SK-N-SH treated with all-trans-retinoic acid at 6 μM for 48 hours (cell line): ENCODE data around the gene ALG3.

Experiments used
- ATAC-seq: fragments of 200-7000 bp; cut with Tn5 transposase; 3 replicates; pipeline ENCODE4 v1.9.1; 2020; ENCODE audit warnings: mild to moderate bottlenecking, moderate library complexity
- BACH2 ChIP-seq: fragments of 250-450 bp; sonication (Bioruptor Pico); IDR thresholded peaks from 2 replicates; pipeline ENCODE4 v1.9.0; 2021; ENCODE audit warnings: mild to moderate bottlenecking, borderline replicate concordance
- CSDC2 ChIP-seq: fragments of 250-450 bp; sonication (Bioruptor Pico); IDR thresholded peaks from 2 replicates; pipeline ENCODE4 v1.5.0; 2020; ENCODE audit warnings: mild to moderate bottlenecking, moderate library complexity
- ESRRG ChIP-seq: fragments of 250-450 bp; sonication (Bioruptor Pico); IDR thresholded peaks from 2 replicates; pipeline ENCODE4 v1.6.1; 2021; ENCODE audit warnings: mild to moderate bottlenecking
- GLIS3 ChIP-seq: fragments of 250-450 bp; sonication (Bioruptor Pico); IDR thresholded peaks from 2 replicates; pipeline ENCODE4 v1.5.0; 2020; ENCODE audit warnings: mild to moderate bottlenecking, moderate library complexity
- ISL1 ChIP-seq: fragments of 250-450 bp; sonication (Bioruptor Pico); IDR thresholded peaks from 2 replicates; pipeline ENCODE4 v2.1.2; 2022; ENCODE audit warnings: mild to moderate bottlenecking, moderate library complexity
- OSR1 ChIP-seq: fragments of 250-450 bp; sonication (Bioruptor Pico); IDR thresholded peaks from 2 replicates; pipeline ENCODE4 v1.8.0; 2022; ENCODE audit warnings: moderate library complexity, mild to moderate bottlenecking, inconsistent platforms
- PPARA ChIP-seq: fragments of 250-450 bp; sonication (Bioruptor Pico); IDR thresholded peaks from 2 replicates; pipeline ENCODE4 v1.5.0; 2020; ENCODE audit warnings: mild to moderate bottlenecking, borderline replicate concordance
- RARB ChIP-seq: fragments of 250-450 bp; sonication (Bioruptor Pico); IDR thresholded peaks from 2 replicates; pipeline ENCODE4 v1.8.0; 2021; ENCODE audit warnings: mild to moderate bottlenecking, moderate library complexity
- SNAI2 ChIP-seq: fragments of 250-450 bp; sonication (Bioruptor Pico); IDR thresholded peaks from 2 replicates; pipeline ENCODE4 v1.5.0; 2020; ENCODE audit warnings: mild to moderate bottlenecking, moderate library complexity
- TCF4 ChIP-seq: fragments of 250-450 bp; sonication (Bioruptor Pico); IDR thresholded peaks from 2 replicates; pipeline ENCODE4 v1.8.0; 2021; ENCODE audit warnings: mild to moderate bottlenecking, moderate library complexity, borderline replicate concordance
- TOX ChIP-seq: fragments of 250-450 bp; sonication (Bioruptor Pico); IDR thresholded peaks from 2 replicates; pipeline ENCODE4 v1.8.0; 2021; ENCODE audit warnings: mild to moderate bottlenecking, moderate library complexity, borderline replicate concordance
- ZFP3 ChIP-seq: fragments of 250-450 bp; sonication (Bioruptor Pico); IDR thresholded peaks from 2 replicates; pipeline ENCODE4 v1.5.0; 2020; ENCODE audit warnings: mild to moderate bottlenecking, moderate library complexity
- ZNF70 ChIP-seq: fragments of 450-650 bp; formaldehyde crosslinking; IDR thresholded peaks from 2 replicates; pipeline ENCODE4 v1.5.0; 2020; ENCODE audit warnings: mild to moderate bottlenecking, moderate library complexity
- TF ChIP-seq, protein P1 (sequence below): fragments of 250-450 bp; sonication (Bioruptor Pico); IDR thresholded peaks from 2 replicates; pipeline ENCODE4 v1.8.0; 2020; ENCODE audit warnings: mild to moderate bottlenecking, moderate library complexity, borderline replicate concordance
- TF ChIP-seq, protein P2 (sequence below): fragments of 250-450 bp; sonication (Bioruptor Pico); IDR thresholded peaks from 2 replicates; pipeline ENCODE4 v1.5.1; 2020; ENCODE audit warnings: low read depth, mild to moderate bottlenecking, moderate library complexity
- TF ChIP-seq, protein P3 (sequence below): fragments of 250-450 bp; sonication (Bioruptor Pico); IDR thresholded peaks from 2 replicates; pipeline ENCODE4 v1.5.1; 2021; ENCODE audit warnings: mild to moderate bottlenecking, moderate library complexity
- TF ChIP-seq, protein P4 (sequence below): fragments of 250-450 bp; sonication (Bioruptor Pico); IDR thresholded peaks from 2 replicates; pipeline ENCODE4 v1.8.0; 2021; ENCODE audit warnings: low read depth, mild to moderate bottlenecking, moderate library complexity, borderline replicate concordance
- TF ChIP-seq, protein P5 (sequence below): fragments of 250-450 bp; sonication (Bioruptor Pico); IDR thresholded peaks from 2 replicates; pipeline ENCODE4 v1.5.0; 2020; ENCODE audit warnings: mild to moderate bottlenecking, moderate library complexity

The ALG3 gene

DNA sequence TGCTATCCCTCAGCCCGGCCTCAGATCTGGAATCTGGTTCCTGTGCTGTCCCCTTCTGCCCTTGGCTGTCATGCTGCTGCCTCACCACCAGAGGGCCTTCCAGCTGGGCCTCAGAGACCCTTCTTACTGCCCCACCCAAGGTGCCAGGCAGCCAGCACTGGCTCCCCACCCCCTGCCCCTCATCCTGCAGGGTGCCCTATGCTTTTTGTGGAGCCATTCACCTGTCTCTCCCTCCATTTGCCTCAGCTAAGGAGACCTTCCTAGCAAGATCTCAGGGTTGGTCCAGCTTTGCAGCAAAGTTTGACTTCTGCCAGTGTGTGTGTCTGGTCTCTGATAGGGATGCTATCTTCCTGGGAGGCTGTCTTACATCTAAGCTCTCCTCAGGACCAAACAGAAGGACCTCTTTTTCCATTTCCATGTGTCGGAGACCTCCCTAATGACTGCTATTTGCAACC lies 21.3 kb downstream of the ALG3 start:
- ATAC-seq: peak; percentile 62
- TF ChIP-seq, protein P1, sequence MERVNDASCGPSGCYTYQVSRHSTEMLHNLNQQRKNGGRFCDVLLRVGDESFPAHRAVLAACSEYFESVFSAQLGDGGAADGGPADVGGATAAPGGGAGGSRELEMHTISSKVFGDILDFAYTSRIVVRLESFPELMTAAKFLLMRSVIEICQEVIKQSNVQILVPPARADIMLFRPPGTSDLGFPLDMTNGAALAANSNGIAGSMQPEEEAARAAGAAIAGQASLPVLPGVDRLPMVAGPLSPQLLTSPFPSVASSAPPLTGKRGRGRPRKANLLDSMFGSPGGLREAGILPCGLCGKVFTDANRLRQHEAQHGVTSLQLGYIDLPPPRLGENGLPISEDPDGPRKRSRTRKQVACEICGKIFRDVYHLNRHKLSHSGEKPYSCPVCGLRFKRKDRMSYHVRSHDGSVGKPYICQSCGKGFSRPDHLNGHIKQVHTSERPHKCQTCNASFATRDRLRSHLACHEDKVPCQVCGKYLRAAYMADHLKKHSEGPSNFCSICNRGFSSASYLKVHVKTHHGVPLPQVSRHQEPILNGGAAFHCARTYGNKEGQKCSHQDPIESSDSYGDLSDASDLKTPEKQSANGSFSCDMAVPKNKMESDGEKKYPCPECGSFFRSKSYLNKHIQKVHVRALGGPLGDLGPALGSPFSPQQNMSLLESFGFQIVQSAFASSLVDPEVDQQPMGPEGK: no peak
- no peak for TF ChIP-seq SNAI2 (CRISPR knock-in tag)
- no peak for TF ChIP-seq PPARA (CRISPR knock-in tag)
- TF ChIP-seq, protein P2, sequence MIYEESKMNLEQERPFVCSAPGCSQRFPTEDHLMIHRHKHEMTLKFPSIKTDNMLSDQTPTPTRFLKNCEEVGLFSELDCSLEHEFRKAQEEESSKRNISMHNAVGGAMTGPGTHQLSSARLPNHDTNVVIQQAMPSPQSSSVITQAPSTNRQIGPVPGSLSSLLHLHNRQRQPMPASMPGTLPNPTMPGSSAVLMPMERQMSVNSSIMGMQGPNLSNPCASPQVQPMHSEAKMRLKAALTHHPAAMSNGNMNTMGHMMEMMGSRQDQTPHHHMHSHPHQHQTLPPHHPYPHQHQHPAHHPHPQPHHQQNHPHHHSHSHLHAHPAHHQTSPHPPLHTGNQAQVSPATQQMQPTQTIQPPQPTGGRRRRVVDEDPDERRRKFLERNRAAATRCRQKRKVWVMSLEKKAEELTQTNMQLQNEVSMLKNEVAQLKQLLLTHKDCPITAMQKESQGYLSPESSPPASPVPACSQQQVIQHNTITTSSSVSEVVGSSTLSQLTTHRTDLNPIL (CRISPR knock-in tag): no peak
- TF ChIP-seq CSDC2 (CRISPR knock-in tag): no peak
- TF ChIP-seq ZNF70 (CRISPR knock-in tag): no peak

DNA sequence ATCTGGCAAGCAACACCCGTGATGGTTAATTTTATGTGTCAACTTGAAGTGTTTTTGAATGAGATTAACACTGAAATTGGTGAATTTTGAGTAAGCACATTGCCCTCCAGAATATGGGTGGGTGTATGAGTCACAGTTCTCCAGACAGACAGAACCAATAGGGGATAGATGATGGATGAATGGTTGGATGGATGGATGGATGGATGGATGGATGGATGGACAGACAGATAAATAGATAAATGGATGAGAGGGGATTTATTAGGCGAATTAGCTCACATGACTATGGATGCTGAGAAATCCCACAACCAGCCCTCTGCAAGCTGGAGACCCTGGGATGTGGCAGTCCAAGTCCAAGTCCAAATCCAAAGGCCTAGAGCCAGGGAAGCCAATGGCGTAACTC lies 24.8 kb downstream of the ALG3 start:
- no peak for ATAC-seq

More for the DNA sequence above, 24.8 kb downstream of the ALG3 start:
- TF ChIP-seq PPARA (CRISPR knock-in tag): no peak
- TF ChIP-seq ISL1 (CRISPR knock-in tag): no peak
- no peak for TF ChIP-seq RARB (CRISPR knock-in tag)
- TF ChIP-seq ZFP3 (CRISPR knock-in tag): no peak
- TF ChIP-seq, protein P2 (CRISPR knock-in tag): no peak
- TF ChIP-seq, protein P3, sequence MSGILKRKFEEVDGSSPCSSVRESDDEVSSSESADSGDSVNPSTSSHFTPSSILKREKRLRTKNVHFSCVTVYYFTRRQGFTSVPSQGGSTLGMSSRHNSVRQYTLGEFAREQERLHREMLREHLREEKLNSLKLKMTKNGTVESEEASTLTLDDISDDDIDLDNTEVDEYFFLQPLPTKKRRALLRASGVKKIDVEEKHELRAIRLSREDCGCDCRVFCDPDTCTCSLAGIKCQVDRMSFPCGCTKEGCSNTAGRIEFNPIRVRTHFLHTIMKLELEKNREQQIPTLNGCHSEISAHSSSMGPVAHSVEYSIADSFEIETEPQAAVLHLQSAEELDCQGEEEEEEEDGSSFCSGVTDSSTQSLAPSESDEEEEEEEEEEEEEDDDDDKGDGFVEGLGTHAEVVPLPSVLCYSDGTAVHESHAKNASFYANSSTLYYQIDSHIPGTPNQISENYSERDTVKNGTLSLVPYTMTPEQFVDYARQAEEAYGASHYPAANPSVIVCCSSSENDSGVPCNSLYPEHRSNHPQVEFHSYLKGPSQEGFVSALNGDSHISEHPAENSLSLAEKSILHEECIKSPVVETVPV: no peak
- TF ChIP-seq, protein P4, sequence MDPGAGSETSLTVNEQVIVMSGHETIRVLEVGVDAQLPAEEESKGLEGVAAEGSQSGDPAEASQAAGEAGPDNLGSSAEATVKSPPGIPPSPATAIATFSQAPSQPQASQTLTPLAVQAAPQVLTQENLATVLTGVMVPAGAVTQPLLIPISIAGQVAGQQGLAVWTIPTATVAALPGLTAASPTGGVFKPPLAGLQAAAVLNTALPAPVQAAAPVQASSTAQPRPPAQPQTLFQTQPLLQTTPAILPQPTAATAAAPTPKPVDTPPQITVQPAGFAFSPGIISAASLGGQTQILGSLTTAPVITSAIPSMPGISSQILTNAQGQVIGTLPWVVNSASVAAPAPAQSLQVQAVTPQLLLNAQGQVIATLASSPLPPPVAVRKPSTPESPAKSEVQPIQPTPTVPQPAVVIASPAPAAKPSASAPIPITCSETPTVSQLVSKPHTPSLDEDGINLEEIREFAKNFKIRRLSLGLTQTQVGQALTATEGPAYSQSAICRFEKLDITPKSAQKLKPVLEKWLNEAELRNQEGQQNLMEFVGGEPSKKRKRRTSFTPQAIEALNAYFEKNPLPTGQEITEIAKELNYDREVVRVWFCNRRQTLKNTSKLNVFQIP (CRISPR knock-in tag): no peak
- TF ChIP-seq TOX (CRISPR knock-in tag): no peak
- no peak for TF ChIP-seq ESRRG
- TF ChIP-seq BACH2 (CRISPR knock-in tag): no peak
- no peak for TF ChIP-seq TCF4 (CRISPR knock-in tag)
- no peak for TF ChIP-seq OSR1 (CRISPR knock-in tag)
- TF ChIP-seq, protein P5, sequence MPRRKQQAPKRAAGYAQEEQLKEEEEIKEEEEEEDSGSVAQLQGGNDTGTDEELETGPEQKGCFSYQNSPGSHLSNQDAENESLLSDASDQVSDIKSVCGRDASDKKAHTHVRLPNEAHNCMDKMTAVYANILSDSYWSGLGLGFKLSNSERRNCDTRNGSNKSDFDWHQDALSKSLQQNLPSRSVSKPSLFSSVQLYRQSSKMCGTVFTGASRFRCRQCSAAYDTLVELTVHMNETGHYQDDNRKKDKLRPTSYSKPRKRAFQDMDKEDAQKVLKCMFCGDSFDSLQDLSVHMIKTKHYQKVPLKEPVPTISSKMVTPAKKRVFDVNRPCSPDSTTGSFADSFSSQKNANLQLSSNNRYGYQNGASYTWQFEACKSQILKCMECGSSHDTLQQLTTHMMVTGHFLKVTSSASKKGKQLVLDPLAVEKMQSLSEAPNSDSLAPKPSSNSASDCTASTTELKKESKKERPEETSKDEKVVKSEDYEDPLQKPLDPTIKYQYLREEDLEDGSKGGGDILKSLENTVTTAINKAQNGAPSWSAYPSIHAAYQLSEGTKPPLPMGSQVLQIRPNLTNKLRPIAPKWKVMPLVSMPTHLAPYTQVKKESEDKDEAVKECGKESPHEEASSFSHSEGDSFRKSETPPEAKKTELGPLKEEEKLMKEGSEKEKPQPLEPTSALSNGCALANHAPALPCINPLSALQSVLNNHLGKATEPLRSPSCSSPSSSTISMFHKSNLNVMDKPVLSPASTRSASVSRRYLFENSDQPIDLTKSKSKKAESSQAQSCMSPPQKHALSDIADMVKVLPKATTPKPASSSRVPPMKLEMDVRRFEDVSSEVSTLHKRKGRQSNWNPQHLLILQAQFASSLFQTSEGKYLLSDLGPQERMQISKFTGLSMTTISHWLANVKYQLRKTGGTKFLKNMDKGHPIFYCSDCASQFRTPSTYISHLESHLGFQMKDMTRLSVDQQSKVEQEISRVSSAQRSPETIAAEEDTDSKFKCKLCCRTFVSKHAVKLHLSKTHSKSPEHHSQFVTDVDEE (CRISPR knock-in tag): no peak
- TF ChIP-seq GLIS3: no peak
- TF ChIP-seq, protein P1: no peak
